GM21367 (cell line): Measurements from ENCODE around the gene VTI1A.
"Not testable (repeated sequence)": the region's sequence is repeated elsewhere in the genome, so short reads cannot be mapped to it uniquely, and the experiment has no call there.

Experiments used
- ATAC-seq: cut with Tn5 transposase; IDR thresholded peaks from one replicate; pipeline ENCODE4 v1.9.1; 2021; ENCODE audit not compliant: unreplicated experiment

The VTI1A gene

GRCh38 chr10:112454910-112455779 lies 8.1 kb downstream of the VTI1A start:
- ATAC-seq = no peak

DNA sequence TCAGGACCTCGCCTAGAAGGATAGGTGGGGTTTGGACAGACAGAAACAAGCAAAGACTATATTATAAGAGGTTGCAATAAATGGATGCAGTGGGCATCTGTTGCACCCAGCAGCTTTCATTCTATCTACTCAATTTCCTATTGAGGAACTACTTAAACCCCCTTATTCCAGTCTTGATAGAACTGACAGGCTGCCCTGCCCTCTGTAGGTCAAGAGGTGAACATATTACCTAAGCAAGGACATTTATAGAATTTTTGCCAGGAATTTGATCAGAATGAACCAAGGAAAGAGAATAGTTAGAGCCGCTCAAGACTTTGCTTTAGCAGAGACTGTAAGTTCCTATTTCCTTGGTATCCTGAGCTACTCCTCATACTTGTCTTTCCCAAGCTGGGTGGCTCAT lies 9.5 kb downstream of the VTI1A start:
- ATAC-seq = no peak

DNA sequence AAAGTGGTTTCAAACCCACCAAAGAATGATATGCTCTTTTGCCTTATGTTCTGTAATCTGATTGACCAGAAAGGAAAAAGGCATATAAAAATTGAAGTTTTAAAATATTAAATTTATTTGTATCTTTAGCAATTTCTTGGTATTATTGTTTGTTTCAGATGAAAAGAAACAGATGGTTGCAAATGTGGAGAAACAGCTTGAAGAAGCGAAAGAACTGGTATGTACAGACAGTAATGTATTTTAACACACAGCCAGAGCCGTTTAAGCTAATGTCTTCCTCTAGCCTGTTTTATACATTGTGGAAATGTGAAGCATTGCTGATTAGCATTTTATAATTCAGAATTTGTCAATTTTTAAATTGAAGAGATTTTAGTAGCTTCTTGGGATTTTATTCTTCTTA lies 13.4 kb downstream of the VTI1A start:
- no peak for ATAC-seq

DNA sequence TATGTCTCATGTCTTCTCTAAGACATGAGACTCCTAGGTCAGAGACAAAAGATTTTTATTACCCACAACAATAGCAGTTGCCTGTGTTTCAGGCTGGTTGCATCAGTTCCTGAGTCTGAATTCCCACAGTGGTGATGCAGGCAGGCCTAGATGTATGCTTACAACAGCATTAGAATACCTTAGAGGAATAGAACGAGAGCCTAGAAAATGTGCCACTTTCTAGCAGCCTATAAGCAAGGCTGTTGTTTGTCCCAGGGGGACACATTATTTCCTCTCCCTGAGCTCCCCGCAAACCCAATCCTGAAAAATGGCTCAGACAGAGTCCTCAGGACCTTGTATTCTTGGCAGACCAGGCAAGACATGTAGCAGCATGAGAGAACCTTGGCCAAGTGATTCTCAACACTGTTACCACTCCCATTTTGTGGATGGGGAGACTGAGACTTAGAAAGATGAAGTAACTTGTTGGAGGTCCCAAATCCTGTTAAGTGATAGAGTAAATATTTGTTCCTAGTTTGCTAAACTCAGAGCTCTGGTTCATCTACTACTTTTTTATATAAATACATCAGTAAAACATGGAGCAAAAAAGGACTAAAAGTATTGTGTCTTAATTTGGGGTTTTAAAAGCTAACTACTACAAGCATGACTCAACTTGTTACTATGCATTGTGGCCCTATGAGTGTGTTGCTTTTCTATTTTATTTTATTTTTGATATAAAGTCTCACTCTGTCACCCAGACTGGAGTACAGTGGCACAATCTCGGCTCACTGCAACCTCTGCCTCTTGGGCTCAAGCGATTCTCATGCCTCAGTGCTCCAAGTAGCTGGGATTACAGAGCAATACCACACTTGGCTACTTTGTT lies 14.2 kb downstream of the VTI1A start:
- ATAC-seq = no peak

DNA sequence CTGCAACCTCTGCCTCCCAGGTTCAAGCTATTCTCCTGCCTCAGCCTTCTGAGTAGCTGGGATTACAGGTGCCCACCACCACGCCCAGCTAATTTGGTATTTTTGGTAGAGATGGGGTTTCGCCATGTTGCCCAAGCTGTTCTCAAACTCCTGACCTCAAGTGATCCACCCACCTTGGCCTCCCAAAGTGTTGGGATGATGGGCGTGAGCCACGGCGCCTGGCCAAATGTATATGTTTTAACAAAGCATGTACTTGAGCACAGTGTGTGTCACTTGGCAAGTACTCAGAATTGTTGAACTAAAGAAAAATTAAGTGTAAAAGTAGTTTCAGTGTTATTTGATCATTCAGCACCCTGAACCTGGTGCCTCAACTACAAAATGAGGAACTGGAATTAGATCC lies 17.1 kb downstream of the VTI1A start:
- not testable (repeated sequence) for ATAC-seq

- no peak for ATAC-seq
These were observed 18.4 kb downstream of the VTI1A start for GRCh38 chr10:112465299-112465883.

DNA sequence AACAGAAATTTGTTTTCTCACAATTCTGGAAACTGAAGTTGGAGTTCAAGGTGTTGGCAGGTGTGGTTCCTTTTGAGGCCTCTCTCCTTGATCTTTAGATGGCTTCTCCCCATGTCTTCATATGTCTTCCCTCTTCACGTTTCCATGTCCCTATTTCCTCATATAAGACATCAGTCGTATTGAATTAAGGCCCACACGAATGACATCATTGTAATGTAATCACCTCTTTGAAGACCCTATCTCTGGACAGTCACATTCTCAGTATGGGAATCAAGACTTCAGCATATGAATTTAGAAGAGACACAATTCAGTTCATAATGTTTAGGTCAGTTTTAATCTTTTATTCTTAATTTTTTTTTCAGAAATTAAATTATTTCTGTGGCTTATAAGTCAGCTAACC lies 19.8 kb downstream of the VTI1A start:
- ATAC-seq = no peak

DNA sequence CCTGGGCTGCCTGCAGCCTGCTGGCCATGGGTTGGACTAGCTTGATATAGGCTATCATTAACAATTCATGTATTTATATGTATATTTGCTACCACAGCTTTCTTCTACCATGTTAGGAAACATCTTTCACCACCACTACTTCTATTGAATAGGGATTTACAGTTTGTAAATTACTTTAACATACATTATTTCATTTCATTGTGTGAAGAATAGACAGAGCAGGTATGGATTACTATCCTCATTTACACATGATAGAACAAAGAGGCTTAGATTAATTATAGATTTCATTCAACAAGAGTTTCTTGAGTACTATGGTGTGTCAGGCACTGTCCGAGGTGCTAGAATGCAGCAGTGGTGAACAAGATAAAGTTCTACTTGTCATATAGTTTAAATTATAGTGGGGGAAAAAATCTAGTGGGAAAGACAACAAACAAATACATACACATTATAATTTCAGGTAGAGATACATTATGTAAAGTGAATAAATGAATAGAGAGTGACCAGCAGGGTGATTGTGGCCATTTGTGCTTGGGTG lies 20.6 kb downstream of the VTI1A start:
- ATAC-seq = no peak

GRCh38 chr10:112471878-112472487 lies 25.0 kb downstream of the VTI1A start:
- peak; percentile 71 for ATAC-seq

DNA sequence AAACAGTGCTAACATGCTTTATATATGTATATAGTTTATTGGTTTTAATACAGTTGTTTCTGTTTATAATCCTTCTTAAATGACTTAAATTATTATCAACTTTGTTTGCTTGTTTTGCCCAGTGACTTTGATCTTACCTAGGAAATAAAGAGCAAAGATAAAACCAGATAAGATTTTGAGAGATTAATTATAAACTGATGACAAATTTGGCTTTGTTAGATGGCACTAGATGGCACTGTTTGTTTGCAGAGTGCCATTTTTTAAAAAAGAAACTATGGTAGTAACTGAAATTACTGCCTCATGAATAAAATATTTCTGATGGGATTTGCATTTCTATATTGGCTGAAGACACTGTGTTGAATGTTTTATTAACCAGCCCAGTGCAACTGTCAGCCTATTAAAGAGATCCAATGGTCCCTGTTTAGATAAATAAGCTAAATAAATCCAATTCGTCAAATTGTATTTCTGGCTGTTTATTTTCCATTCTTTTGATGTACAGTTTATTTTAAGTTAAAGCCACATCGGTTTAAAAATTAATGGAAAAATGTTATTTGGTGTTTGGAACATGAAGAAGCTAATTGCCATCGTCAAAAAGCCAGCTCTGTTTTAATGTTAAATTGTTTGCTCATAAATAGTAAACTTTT lies 28.7 kb downstream of the VTI1A start:
- no peak for ATAC-seq

- ATAC-seq = no peak
These were observed 34.6 kb downstream of the VTI1A start for GRCh38 chr10:112481602-112482001.

GRCh38 chr10:112484399-112484798 lies 37.4 kb downstream of the VTI1A start:
- no peak for ATAC-seq

- no peak for ATAC-seq
These were observed 40.9 kb downstream of the VTI1A start for GRCh38 chr10:112487964-112488363.

- ATAC-seq = no peak
These were observed 43.5 kb downstream of the VTI1A start for GRCh38 chr10:112490545-112490944.

DNA sequence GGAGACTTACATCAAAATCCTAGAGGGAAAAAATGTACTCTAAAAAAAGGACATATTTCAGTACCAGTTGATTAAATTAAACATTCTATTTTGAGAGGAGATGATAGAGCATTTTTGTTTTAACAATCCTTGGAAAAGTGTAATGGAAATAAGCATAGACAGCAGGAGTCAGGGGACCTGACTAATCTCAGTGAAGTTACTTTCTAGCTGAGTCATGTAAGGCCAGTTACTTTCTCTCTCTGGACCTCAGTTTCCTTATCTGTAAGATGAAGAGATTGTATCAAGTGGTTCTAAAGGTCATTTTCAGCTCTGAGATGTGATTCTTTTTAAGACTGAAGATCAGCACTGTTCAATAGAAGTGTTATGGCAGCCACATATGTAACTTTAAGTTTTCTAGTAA lies 44.1 kb downstream of the VTI1A start:
- no peak for ATAC-seq

DNA sequence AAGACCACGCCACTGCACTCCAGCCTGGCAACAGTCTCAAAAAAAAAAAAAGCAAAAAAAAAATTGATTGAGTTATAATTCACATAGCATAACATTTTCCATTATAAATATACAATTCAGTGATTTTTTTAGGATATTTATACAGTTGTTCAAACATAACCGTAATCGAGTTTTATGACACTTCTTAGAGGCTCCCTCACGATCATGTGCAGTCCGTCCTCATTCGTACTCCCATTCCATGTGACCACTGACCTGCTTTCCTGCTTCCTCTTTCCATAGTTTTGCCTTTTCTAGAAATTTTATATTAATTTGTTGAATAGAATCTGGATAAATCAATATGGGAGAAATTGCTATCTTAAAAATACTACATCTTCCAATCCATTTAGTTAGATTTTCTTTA lies 45.7 kb downstream of the VTI1A start:
- no peak for ATAC-seq

GRCh38 chr10:112497347-112497950 lies 50.4 kb downstream of the VTI1A start:
- no peak for ATAC-seq

DNA sequence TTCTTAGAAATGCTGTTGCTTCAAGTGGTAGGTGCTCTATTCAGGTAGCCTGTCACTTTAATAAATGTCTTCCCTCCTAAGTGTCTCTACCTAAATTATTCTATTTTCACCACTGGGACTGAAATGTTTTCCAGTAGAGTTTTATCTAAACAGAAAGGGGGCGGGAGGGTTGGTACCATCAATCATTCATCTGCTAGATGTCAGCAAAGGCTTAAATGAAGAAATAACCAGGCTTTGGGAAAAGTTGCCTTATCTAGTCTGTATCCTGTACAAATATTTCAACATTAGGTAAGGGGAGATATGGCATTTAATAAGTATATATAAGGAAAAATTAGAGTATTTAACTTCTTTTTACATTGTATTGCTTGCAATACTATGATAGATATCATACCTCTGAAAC lies 51.8 kb downstream of the VTI1A start:
- ATAC-seq = no peak

DNA sequence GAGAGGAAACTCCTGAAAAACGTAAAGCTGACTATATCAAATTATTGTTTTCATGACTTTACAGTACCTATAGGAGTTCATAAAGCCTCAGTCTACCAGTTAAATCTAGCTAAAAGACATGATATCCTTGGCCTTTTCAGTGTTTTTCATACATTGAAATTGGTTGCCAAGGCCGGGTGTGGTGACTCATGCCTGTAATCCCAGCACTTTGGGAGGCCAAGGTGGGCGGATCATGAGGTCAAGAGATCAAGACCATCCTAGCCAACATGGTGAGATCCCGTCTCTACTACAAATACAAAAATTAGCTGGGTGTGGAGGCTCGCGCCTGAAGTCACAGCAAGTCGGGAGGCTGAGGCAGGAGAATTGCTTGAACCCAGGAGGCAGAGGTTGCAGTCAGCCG lies 53.0 kb downstream of the VTI1A start:
- ATAC-seq = not testable (repeated sequence)

DNA sequence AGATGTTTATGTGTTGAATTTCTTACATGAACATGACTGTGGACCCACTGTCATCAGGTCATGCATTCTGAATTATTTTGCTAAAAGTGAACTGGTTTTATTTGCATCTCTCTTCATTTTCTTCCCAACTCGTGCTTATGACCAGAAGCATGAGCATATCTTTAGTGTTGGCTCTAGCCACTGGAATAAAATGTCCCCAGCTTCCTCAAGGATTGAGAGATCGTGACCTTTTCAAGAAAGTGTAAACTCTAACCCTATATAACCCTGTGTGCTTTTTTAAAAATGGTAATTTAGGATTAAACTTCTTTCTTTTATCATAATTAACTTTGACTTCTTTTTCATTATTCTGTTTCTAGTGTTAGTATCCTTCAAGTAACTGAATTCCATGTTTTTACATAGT lies 55.5 kb downstream of the VTI1A start:
- ATAC-seq = no peak
